HG02970 (cell line): ENCODE data around the gene S1PR3.

Source experiments
- ATAC-seq: cut with Tn5 transposase; IDR thresholded peaks from one replicate; pipeline ENCODE4 v1.9.1; 2021; ENCODE audit warnings: mild to moderate bottlenecking, moderate library complexity, moderate number of reproducible peaks; ENCODE audit not compliant: unreplicated experiment, low FRiP score

The S1PR3 gene

DNA sequence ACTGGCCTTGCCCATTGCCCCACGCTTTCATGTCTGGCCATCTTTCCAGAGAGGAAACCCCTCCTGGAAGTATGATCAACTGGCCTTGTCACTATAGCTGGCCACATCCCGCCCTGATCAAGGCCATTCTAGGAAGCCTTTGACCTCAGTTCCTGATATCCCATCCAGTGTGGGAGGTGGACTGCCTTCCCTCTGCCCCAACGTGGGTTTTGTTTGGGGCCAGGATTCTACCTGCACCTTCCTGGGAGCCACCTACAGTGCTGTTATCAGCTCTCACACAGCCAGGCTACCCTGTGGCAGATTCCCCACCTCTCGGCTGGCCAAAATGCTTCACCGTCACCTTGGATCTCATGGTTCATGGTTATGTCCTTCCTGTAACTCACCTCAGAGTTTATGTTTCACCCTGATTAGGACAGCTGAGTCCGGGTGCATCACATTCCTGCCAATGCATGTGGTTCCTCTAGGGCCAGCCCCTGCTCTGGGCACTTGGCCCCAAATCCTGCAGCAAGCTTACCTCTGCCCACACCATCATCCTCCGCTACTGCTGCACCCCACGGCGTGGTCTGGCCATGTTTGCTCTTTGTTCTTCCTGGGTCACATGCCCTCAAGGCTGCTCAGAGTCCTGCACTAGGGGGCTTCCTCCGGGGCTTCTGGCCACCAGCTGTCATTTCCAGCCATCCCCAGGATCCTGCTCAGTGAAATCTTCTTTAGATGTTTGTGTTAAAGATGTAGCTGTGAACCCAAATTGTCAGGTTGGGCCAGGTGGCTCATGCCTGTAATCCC, 24.2 kb upstream of the S1PR3 start:
- ATAC-seq: no peak

DNA sequence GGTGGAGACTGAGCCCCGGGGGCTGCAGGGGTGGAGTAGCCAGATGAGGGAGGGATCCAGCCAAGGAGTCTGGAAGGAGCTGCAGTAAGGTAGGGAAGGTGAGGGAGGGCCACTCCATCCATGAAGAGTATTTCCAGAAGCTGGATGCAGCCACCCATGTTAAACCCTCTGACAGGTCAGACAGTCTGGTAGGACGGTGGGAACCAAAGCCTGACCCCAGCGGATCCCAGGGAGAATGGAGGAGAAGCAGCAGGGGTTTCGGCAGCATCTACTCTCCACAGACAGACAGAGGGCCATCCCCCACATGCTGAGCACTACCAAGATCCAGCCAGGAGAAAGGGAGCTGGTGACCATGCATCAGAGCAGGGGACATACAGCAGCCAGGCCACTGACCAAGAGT, 22.5 kb upstream of the S1PR3 start:
- ATAC-seq: no peak

DNA sequence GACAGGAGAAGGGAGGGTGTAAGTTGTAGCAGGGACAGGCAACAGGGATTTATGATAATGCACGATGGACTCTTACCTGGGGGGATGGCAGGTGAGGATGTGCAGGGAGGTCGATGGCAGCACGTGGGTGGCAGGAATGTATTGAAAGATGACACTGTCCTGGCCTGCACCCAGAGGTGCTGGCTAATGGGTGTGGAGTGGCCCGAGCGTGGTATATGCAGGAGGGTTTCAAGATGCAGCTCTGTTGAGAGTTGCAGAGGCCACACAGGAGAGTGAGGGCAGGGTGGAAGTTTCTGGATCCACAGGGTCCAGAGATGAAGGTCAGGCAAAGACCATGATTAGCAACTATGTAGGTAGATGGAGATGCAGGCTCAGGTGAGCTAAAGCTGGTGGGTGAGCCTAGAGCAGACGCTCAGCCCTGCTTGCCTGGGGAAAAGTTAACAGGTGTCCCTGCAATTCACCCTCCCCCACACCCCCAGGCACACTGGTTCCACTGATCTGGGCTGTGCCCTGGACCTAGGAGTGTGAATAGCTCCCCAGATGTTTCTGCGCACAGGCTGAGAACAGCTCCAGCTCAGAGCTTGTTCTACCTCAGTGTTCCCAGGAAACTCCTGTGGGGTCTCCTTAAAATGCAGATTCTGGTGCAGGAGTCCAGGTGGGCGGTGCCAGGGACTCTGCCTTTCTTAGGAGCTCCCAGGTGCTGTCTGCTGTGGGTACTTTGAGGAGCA, 21.5 kb upstream of the S1PR3 start:
- no peak for ATAC-seq

DNA sequence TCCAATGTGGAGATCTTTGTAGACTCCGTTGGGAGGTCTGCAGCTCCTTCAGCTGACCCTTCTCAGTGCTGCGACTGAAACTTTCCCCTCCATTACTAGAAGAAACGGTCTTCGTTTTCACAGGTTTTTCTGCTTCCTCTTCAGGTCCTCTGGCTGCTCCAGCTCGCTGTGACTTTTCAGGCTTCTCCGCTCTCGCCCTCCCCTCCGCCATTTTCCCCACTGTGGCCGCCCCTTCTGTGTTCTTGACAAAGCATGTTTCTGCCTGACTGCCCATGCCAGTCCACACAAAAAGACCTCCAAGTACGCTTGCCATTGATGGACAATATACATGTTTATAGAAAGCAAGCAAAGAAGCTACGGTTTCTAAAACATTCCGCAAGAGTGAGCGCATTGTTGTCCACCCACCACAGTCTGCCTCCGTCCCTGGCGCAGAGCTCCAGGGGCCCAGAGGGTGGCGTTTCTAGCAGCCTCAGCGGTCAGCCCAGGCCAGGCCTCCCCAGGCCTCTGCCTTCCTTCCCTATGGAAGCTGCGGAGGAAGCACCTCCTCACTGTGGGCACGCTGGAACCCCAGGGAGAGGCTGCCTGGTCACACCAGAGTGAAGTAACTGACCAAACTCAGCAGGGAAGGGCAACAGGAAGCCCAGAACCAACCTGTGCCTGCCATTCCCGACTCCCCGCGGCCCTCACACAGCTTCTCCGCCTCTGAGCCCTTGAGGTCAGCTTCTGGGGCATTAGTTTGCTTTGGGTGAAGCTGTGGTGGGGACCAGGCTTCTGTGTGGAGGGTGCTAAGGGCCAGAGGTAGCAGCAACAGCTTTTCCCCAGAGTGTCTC, 19.9 kb upstream of the S1PR3 start:
- ATAC-seq: no peak

DNA sequence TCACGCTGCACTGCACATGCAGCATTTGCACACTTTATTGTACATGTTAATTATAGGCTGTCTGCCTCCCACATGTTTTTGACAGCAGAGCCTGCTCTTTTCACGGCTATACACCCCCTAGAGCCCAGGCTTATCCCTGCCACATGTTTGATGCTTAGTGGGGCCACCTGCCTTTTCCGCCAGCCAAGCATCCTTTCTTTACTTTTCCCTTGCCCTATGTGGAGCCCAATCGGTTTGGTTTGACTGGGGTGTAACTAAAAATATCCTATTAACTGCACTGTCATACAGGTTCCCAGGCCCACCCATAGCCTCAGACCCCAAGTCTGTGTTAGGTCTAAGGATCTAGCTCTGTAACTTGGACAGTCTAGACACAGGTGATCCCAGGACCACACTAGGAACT, 18.9 kb upstream of the S1PR3 start:
- no peak for ATAC-seq

DNA sequence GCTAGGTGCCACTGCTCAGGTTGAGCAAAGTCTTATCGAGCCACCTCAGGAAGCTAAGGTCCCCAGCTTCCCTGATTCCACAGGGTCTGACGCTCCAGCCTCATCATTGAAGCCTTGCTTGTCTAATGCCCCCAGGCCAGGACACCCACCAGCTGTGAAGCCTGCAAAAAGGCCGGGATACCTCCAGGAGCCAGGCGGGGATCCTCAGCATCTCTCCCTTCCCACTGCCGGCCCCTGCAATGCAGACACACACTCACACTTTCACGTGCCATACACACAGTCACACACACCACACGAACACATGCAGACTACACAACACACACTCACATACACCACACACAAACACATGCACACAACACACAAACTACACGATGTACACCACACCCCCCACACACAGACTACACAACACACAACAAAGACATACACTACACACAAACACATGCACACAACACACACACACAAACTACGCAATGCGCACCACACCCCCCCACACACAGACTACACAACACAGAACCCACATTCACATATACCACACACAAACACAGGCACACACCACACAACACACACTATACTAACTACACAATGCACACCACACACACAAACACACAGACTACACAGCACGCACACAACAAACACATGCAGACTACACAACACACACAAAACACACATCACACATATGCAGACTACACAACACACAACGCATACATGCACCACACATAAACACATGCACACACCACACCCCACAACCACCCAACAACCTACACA, 17.8 kb upstream of the S1PR3 start:
- no peak for ATAC-seq

DNA sequence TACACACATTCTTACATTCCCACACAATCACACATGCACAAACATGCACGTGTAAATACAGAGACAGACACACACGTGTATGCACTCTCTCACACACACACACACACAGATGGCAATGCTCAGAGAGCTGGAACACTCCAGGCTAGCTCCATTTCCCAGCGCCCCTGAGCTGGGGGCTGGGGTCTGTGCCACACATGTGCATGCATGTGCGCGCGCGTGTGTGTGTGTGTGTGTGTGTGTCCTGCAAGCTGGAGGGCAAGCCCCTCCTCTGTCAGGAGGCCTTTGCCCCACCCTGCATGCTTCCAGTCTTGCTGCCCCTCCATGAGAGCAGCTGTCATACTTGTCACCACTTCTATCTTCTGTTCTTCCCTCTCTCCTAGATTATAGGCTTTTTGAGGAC, 16.6 kb upstream of the S1PR3 start:
- ATAC-seq: no peak

DNA sequence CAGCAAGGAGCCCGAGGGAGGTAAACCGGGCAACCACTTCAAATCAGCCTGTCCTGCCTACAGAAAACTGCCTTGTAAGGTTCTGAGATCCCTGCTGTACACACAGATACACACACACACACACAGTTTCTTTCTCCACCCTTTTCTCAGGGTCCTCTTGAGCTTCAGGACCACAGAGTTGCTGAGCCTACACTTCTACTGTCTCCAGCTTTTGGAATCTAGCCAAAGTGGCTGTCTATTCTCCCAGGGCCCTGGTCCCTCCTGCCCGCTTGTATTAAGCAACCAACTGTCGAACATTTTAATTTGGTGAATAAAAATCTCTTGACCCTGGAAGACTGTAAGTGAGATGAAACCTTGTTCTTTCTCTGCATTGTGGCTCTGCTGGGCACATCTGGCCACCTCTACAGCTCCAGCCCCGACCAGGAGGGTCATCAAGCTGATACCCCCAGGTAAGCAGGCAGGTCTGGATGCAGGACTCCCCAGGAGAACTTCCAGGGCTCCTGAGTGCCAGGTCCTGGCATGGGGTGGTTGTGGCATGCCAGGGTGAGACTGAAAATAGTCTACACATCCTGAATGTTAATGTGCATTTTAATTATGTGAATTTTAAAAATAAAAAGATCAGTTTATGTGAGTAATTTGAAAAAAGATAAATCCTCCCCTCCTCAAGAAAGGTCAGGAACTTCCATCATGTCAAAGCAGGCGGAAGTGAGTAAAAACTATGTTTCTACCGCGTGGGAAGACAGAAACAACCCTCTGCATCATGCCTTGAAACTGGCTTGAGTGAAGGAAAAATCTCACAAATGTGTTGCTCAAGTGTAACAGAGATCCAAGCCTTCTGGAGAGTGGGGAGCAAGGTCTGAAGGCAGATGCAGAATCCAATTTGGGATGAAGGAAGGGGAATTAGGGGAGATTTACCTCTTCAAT, 15.0 kb upstream of the S1PR3 start:
- no peak for ATAC-seq

DNA sequence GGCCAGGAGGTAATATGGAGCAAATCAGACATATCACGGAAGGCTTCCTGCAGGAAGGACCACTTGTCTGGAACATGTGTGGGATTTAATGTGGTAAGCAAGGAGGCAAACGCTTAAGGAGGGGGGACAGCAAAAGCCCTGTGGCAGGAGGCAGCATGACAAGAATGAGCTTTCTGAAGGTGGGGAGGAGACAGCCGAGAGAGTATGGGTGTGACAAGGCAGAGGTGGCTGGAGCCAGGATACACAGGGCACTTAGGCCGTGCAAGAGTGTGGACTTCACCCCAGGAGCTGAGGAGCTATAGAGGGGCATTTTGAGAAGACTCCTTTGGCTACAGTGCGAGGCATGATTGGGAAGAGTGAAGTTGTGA, 14.4 kb upstream of the S1PR3 start:
- no peak for ATAC-seq

DNA sequence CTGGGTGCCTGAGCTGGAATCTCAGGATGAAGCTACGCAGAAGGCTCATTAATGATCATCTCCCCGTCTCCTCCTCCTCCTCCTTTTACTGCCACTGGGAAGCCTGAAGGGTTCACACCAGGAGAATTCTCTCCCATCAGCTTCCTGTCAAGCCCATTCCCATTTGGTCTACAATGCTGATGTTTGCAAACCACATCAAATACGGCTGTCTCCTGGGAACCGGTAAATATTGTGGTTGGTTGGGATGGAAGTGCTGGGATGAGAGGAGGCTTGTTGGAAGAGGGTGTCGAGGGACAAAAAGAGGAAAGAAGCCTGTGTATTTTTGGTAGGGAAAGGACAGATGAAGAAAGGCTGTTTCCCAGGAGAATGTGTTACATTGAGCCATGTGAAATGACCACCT, 13.2 kb upstream of the S1PR3 start:
- no peak for ATAC-seq

DNA sequence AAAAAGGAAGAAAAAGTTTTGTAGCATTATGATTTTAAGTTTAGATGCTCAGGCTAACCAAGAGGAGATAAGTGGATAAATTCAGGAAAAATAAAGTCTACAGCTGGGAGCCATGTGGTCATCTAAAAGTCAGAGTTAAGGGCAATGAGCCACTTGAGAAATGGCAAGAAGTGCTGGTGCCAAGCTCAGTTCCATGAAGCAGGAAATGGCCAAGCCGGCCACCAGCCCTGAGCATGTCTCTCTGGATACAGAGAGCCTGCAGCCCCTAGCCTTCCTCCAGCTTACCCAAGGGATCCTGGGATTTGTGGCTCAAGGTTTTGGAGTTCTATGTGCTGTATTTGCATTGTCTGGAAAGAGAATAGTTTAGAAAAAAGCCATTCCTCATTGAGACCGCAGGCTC, 12.2 kb upstream of the S1PR3 start:
- no peak for ATAC-seq

DNA sequence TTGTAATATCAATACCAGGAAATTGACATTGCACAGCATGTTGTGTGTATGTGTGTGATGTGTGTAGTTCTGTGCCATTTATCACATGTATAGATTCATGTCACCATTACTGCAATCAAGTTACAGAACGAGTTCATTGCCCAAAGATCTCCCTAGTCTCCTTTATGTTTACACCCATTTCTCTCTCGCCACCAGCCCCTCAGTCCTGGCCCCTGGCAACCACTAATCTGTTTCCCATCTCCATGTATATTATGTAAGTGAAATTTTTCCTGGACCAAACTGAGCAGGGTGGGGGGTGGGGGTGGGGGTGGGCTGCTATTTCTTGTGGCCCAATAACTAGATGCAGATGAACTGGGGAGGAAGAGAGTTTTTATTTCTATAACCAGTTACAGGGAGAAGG, 11.5 kb upstream of the S1PR3 start:
- ATAC-seq: no peak

DNA sequence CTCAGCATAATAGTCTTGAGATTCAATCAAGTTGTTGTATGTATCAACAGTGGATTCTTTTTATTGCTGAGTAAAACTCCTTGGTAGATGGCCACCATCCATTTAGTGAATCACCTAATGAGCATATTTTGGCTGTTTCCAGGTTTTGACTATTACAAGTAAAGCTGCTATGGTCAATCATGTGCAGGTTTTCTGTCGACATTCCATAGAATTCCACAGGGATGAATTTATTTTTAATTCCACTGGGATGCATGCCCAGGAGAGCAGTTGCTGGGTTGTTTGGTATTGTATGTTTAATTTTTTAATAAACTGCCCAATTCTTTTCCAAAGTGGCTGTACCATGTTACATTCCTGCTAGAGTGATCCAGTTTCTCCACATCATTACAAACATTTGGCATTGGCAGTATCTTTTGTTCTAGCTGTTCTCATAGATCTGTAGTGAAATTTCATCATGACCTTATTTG, 10.5 kb upstream of the S1PR3 start:
- ATAC-seq: no peak

DNA sequence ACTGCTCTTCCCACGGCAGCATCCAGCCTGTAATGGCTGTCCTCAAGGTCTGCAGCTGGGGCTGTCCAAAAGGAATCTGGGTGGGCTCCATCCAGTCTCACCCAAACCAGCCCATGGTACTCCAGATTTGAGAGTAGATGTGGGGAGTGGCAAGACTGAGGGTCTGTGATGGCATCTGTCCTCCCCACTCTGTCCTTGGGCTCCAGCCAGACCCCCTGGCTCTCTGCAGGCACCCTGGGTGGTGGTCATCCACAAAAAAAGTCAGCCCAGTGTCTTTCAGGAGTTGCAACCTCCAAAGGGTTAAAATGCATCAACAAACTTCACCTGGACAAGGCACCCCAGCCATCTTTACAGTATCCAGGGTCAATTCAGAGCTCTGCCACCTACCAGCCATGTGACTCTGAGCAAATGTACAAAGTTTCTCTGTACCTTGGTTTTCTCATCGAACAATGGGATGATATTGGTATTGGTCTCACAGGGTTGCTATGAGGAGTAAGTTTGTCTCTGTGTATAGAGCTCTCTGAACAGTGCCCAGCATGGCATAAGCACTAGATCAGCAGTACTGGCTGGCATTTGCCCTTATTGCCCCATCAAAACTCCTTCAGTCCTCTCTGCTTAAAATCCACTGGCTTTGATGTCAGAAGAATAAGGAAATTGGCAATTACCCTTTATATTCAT, 7.3 kb upstream of the S1PR3 start:
- no peak for ATAC-seq

DNA sequence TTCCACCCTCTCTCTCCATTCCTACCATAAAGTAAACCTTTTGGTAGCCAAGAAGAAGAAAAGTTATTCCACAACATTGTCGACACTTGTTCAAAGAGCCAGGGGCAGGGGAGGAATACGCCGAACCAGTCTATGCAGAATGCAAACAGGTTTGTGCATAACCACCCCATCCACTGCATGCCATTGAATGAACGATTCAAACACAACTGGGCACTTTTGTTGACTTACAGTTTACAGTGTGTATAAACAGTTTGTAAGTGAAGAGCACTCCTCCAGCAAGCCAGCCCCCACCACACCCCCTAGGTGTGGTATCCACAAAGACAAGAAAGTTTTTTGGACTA, 6.8 kb upstream of the S1PR3 start:
- ATAC-seq: no peak

DNA sequence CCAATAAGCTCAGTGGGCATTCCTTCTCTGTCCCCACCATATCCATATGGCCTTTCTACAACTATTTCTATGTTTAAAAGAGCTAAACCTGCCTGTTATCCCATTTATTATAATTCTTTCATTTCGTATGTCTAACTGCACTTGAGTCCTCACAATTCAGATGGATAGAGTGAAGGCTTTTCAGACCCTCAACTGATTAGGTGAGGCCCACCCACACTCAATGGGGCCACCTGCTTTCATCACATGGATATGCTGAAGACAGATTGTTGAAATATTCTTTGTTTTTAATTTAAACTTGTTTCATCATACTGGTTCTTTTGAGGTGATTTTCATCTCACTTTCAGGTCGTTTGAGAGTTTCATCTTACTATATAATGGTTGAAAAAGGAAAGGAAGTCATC, 5.7 kb upstream of the S1PR3 start:
- no peak for ATAC-seq

DNA sequence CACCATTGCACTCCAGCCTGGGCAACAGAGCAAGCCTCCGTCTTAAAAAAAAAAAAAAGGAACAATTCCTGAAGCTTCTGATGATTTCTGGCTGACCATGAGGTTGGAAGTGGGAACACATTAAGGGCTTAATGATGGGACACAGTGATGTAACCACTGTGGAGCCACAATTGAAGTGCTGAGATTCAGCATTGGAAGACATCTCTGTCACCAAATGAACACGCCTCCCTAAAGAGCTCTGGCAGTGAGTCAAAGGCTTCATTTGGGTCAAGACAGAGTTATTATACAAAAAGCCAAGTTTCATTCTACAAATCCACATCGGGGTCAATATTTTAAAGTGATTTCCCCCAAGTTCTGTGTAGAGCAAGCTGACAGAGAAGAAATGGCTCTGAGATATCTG, 4.5 kb upstream of the S1PR3 start:
- no peak for ATAC-seq

DNA sequence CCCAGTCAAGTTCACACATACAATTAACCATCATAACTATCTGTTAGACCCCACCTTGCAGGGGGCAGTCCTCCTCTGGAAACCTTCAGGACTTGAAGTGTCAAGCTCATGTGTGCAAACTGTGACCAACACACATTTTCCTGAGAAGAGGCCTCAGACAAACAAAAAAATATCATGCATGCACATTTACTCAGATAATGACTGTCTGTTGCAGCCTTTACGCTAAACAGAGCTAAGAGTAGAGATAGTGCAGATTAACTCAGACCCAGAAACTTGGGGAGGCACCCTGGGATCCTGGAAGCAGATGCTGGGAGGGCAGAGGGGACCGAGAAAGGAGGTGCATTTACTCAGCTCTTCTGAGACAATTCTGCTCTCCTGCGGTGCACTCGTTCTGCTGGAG, 3.6 kb upstream of the S1PR3 start:
- ATAC-seq: no peak
